HCT116 (cell line): Measurements from ENCODE around the gene LAYN. TPM values are rescaled to one million over a fixed set of nuclear protein-coding genes. Genes with fewer than 3 reads are reported as not detected.

Experiments used
- ATAC-seq: fragments of 200-7000 bp; cut with Tn5 transposase; 2 replicates; pipeline ENCODE4 v1.9.1; 2020; ENCODE audit warnings: mild to moderate bottlenecking, moderate library complexity
- BruUV-seq: library from RNA; stranded (reverse); fragments of 400-500 nt; replicated peaks from 2 replicates; lab custom pipeline; 2021; lab: Mats Ljungman, UMichigan
- CTCF ChIA-PET: fragments of 300-600 bp; sonication (Branson Sonifier 250); formaldehyde crosslinking; loops from one replicate; lab custom pipeline; 2021; ENCODE audit warnings: antibody characterized with exemption; lab: Charles Lee
- POLR2A ChIA-PET: fragments of 300-600, 350-600 bp; sonication (Branson Sonifier 250); formaldehyde crosslinking; loops from one replicate; lab custom pipeline; 2021; ENCODE audit warnings: antibody characterized with exemption; lab: Charles Lee
- RAD21 ChIA-PET, 2 experiments: fragments of 300-600 bp; sonication (Branson Sonifier 250); formaldehyde crosslinking; loops; one replicate each; lab custom pipeline; 2023; ENCODE audit warnings: low total read pairs in 2 of 2; ENCODE audit not compliant: uncharacterized antibody in 2 of 2, unreplicated experiment in 2 of 2, low non-redundant PET in 1 of 2; lab: Charles Lee
- DNase-seq: peaks from one replicate; pipeline ENCODE4 v3.0.0-alpha.2; 2010; ENCODE audit warnings: low read depth, low spot score
- H2AFZ ChIP-seq: fragments of 200-600 bp; shearing (Covaris generic), sonication (generic); 2 replicates; pipeline ENCODE4 v1.6.1; 2017; ENCODE audit warnings: low read depth, mixed run types, mixed read lengths, antibody characterized with exemption, low read length; ENCODE audit not compliant: poor library complexity, severe bottlenecking
- H3K27ac ChIP-seq: 2 replicates; pipeline ENCODE4 v1.5.1; 2012; ENCODE audit warnings: low read depth, low read length
- H3K27me3 ChIP-seq: fragments of 200-600 bp; sonication (generic); 2 replicates; pipeline ENCODE4 v1.6.1; 2016; ENCODE audit warnings: mixed run types, low read length, mixed read lengths; ENCODE audit not compliant: insufficient read depth
- H3K36me3 ChIP-seq, 2 experiments: fragments of 200-500 bp in 1 of 2; fragments of 200-600 bp in 1 of 2; sonication (Bioruptor generic) in 1 of 2; sonication (generic) in 1 of 2; 2 replicates each; pipeline versions ENCODE4 v1.5.1 to v1.6.1; 2014 to 2016; ENCODE audit warnings: low read length in 2 of 2, inconsistent platforms in 1 of 2, mixed read lengths in 1 of 2, mixed run types in 1 of 2; ENCODE audit not compliant: insufficient read depth in 2 of 2, control insufficient read depth in 1 of 2
- H3K4me1 ChIP-seq, 2 experiments: fragments of 200-600 bp in 1 of 2; sonication (generic) in 1 of 2; 2 replicates each; pipeline versions ENCODE4 v1.5.1 to v1.6.1; 2012 to 2017; ENCODE audit warnings: low read length in 2 of 2, inconsistent platforms in 1 of 2, mild to moderate bottlenecking in 1 of 2, mixed read lengths in 1 of 2, mixed run types in 1 of 2, moderate library complexity in 1 of 2; ENCODE audit not compliant: insufficient read depth in 2 of 2, control insufficient read depth in 1 of 2
- H3K4me2 ChIP-seq: fragments of 200-600 bp; sonication (generic); 2 replicates; pipeline ENCODE4 v1.6.1; 2017; ENCODE audit warnings: mixed run types, low read length, mixed read lengths
- H3K4me3 ChIP-seq, 2 experiments: fragments of 200-600 bp in 1 of 2; sonication (generic) in 1 of 2; replicated peaks in 1 of 2; 2 replicates each; pipeline ENCODE4 v1.5.1; 2011 to 2016; ENCODE audit warnings: low read length in 2 of 2, control low read depth in 1 of 2, low read depth in 1 of 2, mild to moderate bottlenecking in 1 of 2, mixed read lengths in 1 of 2, mixed run types in 1 of 2
- H3K79me2 ChIP-seq: fragments of 200-600 bp; sonication (generic); 2 replicates; pipeline ENCODE4 v1.6.1; 2017; ENCODE audit warnings: mild to moderate bottlenecking, mixed run types, low read length, moderate library complexity, mixed read lengths; ENCODE audit not compliant: insufficient read depth
- H3K9ac ChIP-seq: fragments of 200-600 bp; sonication (generic); 2 replicates; pipeline ENCODE4 v1.6.1; 2016; ENCODE audit warnings: low read length, mixed read lengths
- H3K9me2 ChIP-seq: fragments of 200-600 bp; sonication (generic), shearing (Covaris generic); 2 replicates; pipeline ENCODE4 v1.6.1; 2017; ENCODE audit warnings: mixed run types, mild to moderate bottlenecking, moderate library complexity; ENCODE audit not compliant: insufficient read depth
- H3K9me3 ChIP-seq, 2 experiments: fragments of 200-500 bp in 1 of 2; fragments of 200-600 bp in 1 of 2; sonication (Bioruptor generic) in 1 of 2; sonication (generic) in 1 of 2; 2 replicates each; pipeline ENCODE4 v1.6.1; 2014 to 2017; ENCODE audit warnings: low read length in 2 of 2, mixed read lengths in 2 of 2, inconsistent platforms in 1 of 2, low read depth in 1 of 2, mild to moderate bottlenecking in 1 of 2, mixed run types in 1 of 2, moderate library complexity in 1 of 2; ENCODE audit not compliant: control insufficient read depth in 1 of 2, insufficient read depth in 1 of 2
- H4K20me1 ChIP-seq: fragments of 200-600 bp; sonication (generic), shearing (Covaris generic); 2 replicates; pipeline ENCODE4 v1.6.1; 2017; ENCODE audit warnings: mixed run types, mild to moderate bottlenecking, moderate library complexity; ENCODE audit not compliant: insufficient read depth
- CBX3 ChIP-seq: IDR thresholded peaks from 2 replicates; pipeline ENCODE4 v1.6.1; 2012; ENCODE audit warnings: low read depth
- ELF1 ChIP-seq: IDR thresholded peaks from 2 replicates; pipeline ENCODE4 v1.6.1; 2012; ENCODE audit warnings: low read depth, borderline replicate concordance
- FOSL1 ChIP-seq: IDR thresholded peaks from 2 replicates; pipeline ENCODE4 v1.6.1; 2012; ENCODE audit warnings: low read depth
- POLR2AphosphoS5 ChIP-seq: IDR thresholded peaks from 2 replicates; pipeline ENCODE4 v1.6.1; 2011; ENCODE audit warnings: mild to moderate bottlenecking, low read depth, low read length, moderate library complexity
- RAD21 ChIP-seq: IDR thresholded peaks from 2 replicates; pipeline ENCODE4 v1.6.1; 2012; ENCODE audit warnings: low read depth, mild to moderate bottlenecking
- REST ChIP-seq: IDR thresholded peaks from 2 replicates; pipeline ENCODE4 v1.6.1; 2012; ENCODE audit warnings: low read depth
- SRF ChIP-seq: IDR thresholded peaks from 2 replicates; pipeline ENCODE4 v1.6.1; 2012; ENCODE audit warnings: low read depth
- ZBTB33 ChIP-seq: IDR thresholded peaks from 2 replicates; pipeline ENCODE4 v1.6.1; 2011; ENCODE audit warnings: mild to moderate bottlenecking, low read length, moderate library complexity; ENCODE audit not compliant: insufficient replicate concordance; ENCODE audit errors: extremely low read depth
- ZNF274 ChIP-seq: fragments of 200-500 bp; sonication (Bioruptor generic); IDR thresholded peaks from 2 replicates; pipeline ENCODE4 v1.6.1; 2014; ENCODE audit warnings: mild to moderate bottlenecking, low read depth, low read length, inconsistent platforms
- intact Hi-C: fragments of 100-400 bp; cut with micrococcal nuclease; formaldehyde crosslinking; loops from 2 replicates; pipeline ENCODE4 v1.10.0; 2022
- total RNA-seq: library from RNA; stranded (reverse); gene quantifications from one replicate; pipeline ENCODE4 v1.2.1, GENCODE V29; 2021; ENCODE audit not compliant: unreplicated experiment

The LAYN gene
- total RNA-seq, 1 experiment from 2014 or later, result not detected

DNA sequence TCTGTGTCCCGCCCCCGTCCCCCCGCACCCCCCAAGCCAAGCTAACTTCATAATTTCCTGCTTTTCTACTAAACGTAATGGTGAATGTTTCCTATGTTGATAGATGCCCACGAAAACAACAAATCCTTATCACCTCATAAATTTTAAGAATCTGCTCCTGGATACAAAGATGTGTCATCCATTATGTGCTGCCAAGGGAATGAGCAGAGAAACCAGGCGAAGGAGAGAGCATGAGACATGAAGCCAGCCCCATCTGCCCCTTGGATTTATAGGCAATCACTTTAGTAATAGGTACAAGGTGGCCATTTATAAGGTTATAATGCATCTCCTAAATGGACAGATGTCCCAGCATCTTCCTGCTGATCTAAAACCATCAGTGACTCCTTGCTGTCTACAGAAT is 30.3 kb downstream of the LAYN start:
- POLR2A ChIA-PET, result no interaction called here
- H3K4me2 ChIP-seq, result no peak overlapping the region
- no peak overlapping the region for H3K9ac ChIP-seq
- TF ChIP-seq RAD21 (no peak), POLR2AphosphoS5 (no peak), ELF1 (no peak), REST (no peak), CBX3 (no peak), SRF (no peak), FOSL1 (no peak), ZBTB33 (no peak), ZNF274 (no peak)
- DNase-seq (no peak), ATAC-seq (no peak)
- no peaks in the 10 kb centered on the region for H3K9me3 ChIP-seq
- H3K79me2 ChIP-seq, result no peaks in the 10 kb centered on the region
- H3K36me3 ChIP-seq, result no peaks in the 10 kb centered on the region
- RAD21 ChIA-PET, result no interaction called here
- H3K27me3 ChIP-seq, result no peaks in the 10 kb centered on the region
- H3K27ac ChIP-seq, result no peak overlapping the region
- no peaks in the 10 kb centered on the region for H4K20me1 ChIP-seq
- H3K9me2 ChIP-seq, result no peaks in the 10 kb centered on the region
- CTCF ChIA-PET, result no interaction called here
- no TSS peak for BruUV-seq
- no peaks in the 10 kb centered on the region for H3K4me1 ChIP-seq
- H2AFZ ChIP-seq, result no peak overlapping the region
- H3K4me3 ChIP-seq, result no peak overlapping the region
- intact Hi-C loops, result no loop called here
